ENCODE results near the gene TRAF3IP1. TPM values are rescaled to one million over a fixed set of nuclear protein-coding genes. Genes with fewer than 3 reads are reported as not detected.

Gene TRAF3IP1
- total and polyA plus RNA-seq, 9 donors, result 4.4 to 11.5 (median 8.3) TPM

DNA sequence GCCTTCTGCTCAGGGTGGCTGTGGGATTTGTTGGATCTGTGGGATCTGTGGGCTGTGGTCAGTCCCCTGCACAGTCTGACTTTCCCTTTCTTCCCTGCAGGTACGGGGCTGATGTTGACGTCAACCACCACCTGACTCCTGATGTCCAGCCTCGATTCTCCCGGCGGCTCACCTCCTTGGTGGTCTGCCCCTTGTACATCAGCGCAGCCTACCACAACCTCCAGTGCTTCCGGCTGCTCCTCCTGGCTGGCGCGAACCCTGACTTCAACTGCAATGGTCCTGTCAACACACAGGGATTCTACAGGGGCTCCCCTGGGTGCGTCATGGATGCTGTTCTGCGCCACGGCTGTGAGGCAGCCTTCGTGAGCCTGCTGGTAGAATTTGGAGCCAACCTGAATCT lies 123.9 kb downstream of the TRAF3IP1 start:
- Histone ChIP-seq H3K4me1 (ENCODE audit: control insufficient read depth, insufficient read depth, low read length) (peaks cover 15% of the 10 kb centered on the region), H3K9me3 (replicated peaks; ENCODE audit: control insufficient read depth, low read depth, low read length) (no peaks in the 10 kb centered on the region), H3K36me3 (ENCODE audit: control insufficient read depth, insufficient read depth, low read length) (peaks cover 62% of the 10 kb centered on the region), H3K27me3 (ENCODE audit: control insufficient read depth, insufficient read depth, low read length) (no peaks in the 10 kb centered on the region), H3K27ac (ENCODE audit: low read length) (no peak overlapping the region), H3K4me3 (ENCODE audit: low read length) (no peak overlapping the region)
- 90% methylated on average over 13 of the region's 13 CpGs for WGBS (ENCODE audit: insufficient coverage)
- no peak for DNase-seq

DNA sequence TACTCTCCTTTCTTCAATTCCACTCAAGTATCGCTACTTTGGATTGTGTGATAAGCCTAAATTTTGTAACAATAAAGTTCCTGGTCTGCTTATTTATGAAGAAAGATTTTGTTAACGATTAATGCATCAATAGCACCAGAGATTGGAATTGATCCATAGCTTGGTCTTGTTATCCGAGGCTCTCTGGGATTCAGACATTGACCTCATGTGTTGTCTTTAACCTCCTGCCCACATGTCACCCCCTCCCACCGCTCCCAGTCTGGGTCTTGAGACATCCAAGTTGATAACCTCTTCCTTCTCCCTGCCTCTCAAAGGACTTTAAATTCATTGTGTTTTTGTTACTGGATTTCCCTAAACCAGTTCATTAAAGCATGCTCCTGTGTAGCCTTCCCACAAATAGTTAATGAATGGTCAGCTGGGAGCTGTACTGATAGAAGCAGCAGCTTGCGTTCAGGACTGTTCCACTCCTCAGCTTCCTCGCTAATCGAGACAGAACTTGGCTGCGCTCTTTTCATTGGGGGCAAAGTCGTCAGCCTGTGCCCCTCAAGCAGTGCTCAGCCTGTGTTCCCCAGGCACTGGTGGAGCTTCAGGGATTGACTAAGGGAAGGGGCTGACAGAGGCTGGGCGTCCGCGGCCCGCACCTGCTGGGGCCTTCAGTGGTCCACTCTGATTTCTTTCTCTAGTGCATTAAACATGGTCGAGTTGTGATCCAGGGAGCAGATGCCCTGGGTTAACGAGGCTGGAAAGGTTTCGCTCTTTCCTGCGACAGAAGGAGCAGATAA lies 125.3 kb downstream of the TRAF3IP1 start:
- no peaks in the 10 kb centered on the region for H3K27me3 ChIP-seq (ENCODE audit: control insufficient read depth, insufficient read depth, low read length)
- WGBS (ENCODE audit: insufficient coverage), result 82% methylated on average over 10 of the region's 17 CpGs
- H3K9me3 ChIP-seq (replicated peaks; ENCODE audit: control insufficient read depth, low read depth, low read length), result no peaks in the 10 kb centered on the region
- no peak overlapping the region for H3K4me3 ChIP-seq (ENCODE audit: low read length)
- DNase-seq, result no peak
- H3K4me1 ChIP-seq (ENCODE audit: control insufficient read depth, insufficient read depth, low read length), result peaks cover 11% of the 10 kb centered on the region
- H3K27ac ChIP-seq (ENCODE audit: low read length), result no peak overlapping the region
- H3K36me3 ChIP-seq (ENCODE audit: control insufficient read depth, insufficient read depth, low read length), result peaks cover 63% of the 10 kb centered on the region

DNA sequence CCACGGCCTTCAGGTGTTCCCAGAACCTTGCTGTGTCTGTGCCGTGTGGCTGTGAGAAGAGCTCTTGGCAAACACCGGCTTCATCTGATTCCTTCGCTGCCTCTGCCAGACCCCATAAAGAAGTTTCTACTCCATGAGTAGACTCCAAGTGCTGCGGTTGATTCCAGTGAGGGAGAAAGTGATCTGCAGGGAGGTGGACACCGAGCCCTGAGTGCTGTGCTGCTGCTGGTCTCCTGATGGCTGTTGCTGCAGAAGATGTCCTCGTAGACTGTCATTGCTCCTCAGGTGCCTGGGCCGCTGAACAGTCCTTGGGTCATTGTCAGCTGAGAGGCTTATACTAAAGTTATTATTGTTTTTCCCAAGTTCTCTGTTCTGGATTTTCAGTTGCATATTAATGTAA lies 126.1 kb downstream of the TRAF3IP1 start:
- WGBS (ENCODE audit: insufficient coverage), result 88% methylated on average over 5 of the region's 8 CpGs

DNA sequence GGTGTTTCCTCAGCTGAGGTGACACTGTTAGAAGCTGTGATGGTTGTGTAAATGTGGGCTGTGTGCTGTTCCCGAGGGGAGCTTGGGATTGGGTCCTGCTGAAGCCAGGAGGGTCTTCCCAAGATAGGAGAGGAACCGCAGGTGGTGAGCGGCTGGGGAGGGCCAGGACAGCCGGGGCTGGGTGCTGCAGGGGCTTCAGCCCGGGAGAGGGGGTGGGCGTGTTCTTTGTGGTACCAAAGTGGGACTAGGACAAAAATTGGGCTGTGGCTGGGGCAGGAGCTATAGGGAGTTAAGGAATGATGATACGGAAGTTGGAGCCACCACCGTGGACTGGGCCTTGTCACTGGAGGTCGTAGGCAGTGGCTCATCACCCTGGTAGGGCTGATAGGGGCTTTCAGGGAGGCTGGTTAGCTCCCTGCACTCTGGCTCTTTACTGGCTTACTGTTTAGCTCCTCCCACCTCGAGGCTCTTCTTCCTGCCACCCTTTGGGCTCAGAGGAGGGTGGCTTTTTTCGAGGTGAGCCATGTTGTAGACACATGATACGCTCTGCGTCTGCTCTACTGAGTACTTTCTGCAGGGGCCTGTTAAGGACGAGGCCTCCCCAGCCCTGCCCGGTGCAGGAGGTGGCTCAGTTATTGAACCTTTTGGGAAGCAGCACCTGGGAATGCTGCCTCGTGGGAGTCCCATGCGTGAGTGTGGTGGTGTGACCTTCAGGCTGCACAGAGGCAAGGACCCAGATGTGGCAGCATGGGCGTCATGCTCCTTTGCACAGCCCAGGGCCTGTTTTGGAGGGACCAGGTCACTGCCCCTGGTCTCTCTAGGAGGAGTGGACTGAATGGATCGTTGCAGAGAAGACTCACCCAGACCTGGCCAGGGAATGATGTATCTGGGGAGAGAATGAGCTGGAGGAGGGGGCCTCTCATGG lies 128.0 kb downstream of the TRAF3IP1 start:
- Histone ChIP-seq H3K36me3 (ENCODE audit: control insufficient read depth, insufficient read depth, low read length) (peaks cover 80% of the 10 kb centered on the region), H3K9me3 (replicated peaks; ENCODE audit: control insufficient read depth, low read depth, low read length) (no peaks in the 10 kb centered on the region), H3K27me3 (ENCODE audit: control insufficient read depth, insufficient read depth, low read length) (no peaks in the 10 kb centered on the region), H3K4me1 (ENCODE audit: control insufficient read depth, insufficient read depth, low read length) (peaks cover 9% of the 10 kb centered on the region), H3K27ac (ENCODE audit: low read length) (no peak overlapping the region), H3K4me3 (ENCODE audit: low read length) (no peak overlapping the region)
- WGBS (ENCODE audit: insufficient coverage), result 76% methylated on average over 16 of the region's 19 CpGs
- no peak for DNase-seq

More for the DNA sequence above, 126.1 kb downstream of the TRAF3IP1 start:
- no peak for DNase-seq
- peaks cover 11% of the 10 kb centered on the region for H3K4me1 ChIP-seq (ENCODE audit: control insufficient read depth, insufficient read depth, low read length)
- H3K27me3 ChIP-seq (ENCODE audit: control insufficient read depth, insufficient read depth, low read length), result no peaks in the 10 kb centered on the region
- no peak overlapping the region for H3K4me3 ChIP-seq (ENCODE audit: low read length)
- H3K36me3 ChIP-seq (ENCODE audit: control insufficient read depth, insufficient read depth, low read length), result peaks cover 68% of the 10 kb centered on the region
- H3K9me3 ChIP-seq (replicated peaks; ENCODE audit: control insufficient read depth, low read depth, low read length), result no peaks in the 10 kb centered on the region
- H3K27ac ChIP-seq (ENCODE audit: low read length), result no peak overlapping the region

DNA sequence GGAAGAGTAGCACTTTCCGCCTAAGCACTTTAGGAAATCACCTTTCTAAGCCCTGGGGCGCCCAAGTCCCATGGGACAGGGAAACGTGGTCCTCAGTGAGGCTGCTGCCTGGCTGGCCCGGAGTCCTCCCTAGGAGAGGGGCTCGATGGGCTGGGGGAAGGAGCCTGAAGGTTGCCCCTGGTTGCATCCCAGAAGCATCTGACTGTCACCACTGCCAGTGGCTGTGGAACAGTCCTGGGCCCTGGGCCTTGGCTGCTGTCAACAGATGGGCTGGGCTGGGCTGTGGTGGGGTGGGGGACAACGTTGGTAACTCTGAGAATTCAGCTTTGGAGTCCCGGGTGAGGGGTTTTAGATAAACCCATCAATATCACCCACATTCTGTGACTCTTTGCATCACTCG lies 128.9 kb downstream of the TRAF3IP1 start:
- WGBS (ENCODE audit: insufficient coverage), result 83% methylated on average over 5 of the region's 8 CpGs

DNA sequence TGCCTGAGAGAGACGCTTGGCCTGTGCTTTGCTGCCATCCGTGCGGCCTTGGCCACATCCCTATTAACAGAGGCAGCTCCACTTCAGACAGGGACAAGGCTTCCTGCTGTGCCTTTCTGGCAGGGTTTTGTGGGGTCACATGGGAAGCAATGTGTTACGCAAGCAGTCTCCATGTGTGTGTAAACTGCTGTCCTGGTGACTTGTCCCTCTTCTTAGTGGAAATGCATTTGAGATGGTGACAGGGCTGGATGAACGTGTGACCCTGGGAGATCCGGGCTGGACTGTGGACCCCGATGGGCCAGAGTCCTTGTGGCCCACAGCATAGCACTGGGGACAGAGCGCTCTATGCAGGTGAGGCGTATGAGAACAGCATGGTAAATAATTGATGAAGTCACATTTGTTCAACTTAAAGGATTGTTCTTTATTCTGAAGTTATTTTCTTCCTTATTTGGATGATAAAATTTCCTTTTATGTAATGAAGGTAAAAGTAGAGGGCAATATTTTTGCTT lies 129.6 kb downstream of the TRAF3IP1 start:
- Histone ChIP-seq H3K4me1 (ENCODE audit: control insufficient read depth, insufficient read depth, low read length) (peaks cover 13% of the 10 kb centered on the region), H3K27me3 (ENCODE audit: control insufficient read depth, insufficient read depth, low read length) (no peaks in the 10 kb centered on the region), H3K36me3 (ENCODE audit: control insufficient read depth, insufficient read depth, low read length) (peaks cover 70% of the 10 kb centered on the region), H3K9me3 (replicated peaks; ENCODE audit: control insufficient read depth, low read depth, low read length) (no peaks in the 10 kb centered on the region), H3K27ac (ENCODE audit: low read length) (no peak overlapping the region), H3K4me3 (ENCODE audit: low read length) (no peak overlapping the region)
- WGBS (ENCODE audit: insufficient coverage), result 71% methylated on average over 2 of the region's 9 CpGs
- peak; percentile 54 for DNase-seq

More for the DNA sequence above, 128.9 kb downstream of the TRAF3IP1 start:
- Histone ChIP-seq H3K4me3 (ENCODE audit: low read length) (no peak overlapping the region), H3K4me1 (ENCODE audit: control insufficient read depth, insufficient read depth, low read length) (peaks cover 9% of the 10 kb centered on the region), H3K36me3 (ENCODE audit: control insufficient read depth, insufficient read depth, low read length) (peaks cover 75% of the 10 kb centered on the region), H3K9me3 (replicated peaks; ENCODE audit: control insufficient read depth, low read depth, low read length) (no peaks in the 10 kb centered on the region), H3K27me3 (ENCODE audit: control insufficient read depth, insufficient read depth, low read length) (no peaks in the 10 kb centered on the region), H3K27ac (ENCODE audit: low read length) (no peak overlapping the region)
- no peak for DNase-seq

DNA sequence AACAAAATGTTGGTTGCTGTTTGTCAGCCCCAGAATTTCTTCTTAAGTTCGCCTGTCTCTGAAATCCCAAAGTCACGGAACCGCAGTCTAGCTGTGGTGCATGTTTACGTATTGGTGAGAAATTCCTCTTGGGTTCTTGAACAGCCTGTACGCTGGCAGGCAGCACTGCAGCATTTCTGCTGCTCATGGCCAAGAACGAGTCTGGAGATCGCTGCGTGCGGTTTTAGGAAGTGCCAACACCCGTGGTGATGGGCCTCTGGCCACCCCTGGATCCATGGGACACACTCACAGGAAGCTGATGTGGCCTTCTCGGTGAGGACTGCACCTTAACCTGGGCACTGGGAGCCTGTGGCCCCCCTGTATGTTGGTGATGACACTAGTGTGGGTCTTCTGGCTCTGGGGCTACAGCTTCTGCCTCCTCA lies 130.1 kb downstream of the TRAF3IP1 start:
- H3K27me3 ChIP-seq (ENCODE audit: control insufficient read depth, insufficient read depth, low read length), result no peaks in the 10 kb centered on the region
- 85% methylated on average over 11 of the region's 11 CpGs for WGBS (ENCODE audit: insufficient coverage)
- peaks cover 65% of the 10 kb centered on the region for H3K36me3 ChIP-seq (ENCODE audit: control insufficient read depth, insufficient read depth, low read length)
- no peaks in the 10 kb centered on the region for H3K9me3 ChIP-seq (replicated peaks; ENCODE audit: control insufficient read depth, low read depth, low read length)
- no peak for DNase-seq
- no peak overlapping the region for H3K27ac ChIP-seq (ENCODE audit: low read length)
- peaks cover 13% of the 10 kb centered on the region for H3K4me1 ChIP-seq (ENCODE audit: control insufficient read depth, insufficient read depth, low read length)
- H3K4me3 ChIP-seq (ENCODE audit: low read length), result no peak overlapping the region

Other genes starting within 250 kb of the TRAF3IP1 start
- gene ESPNL, start 220.2 kb upstream of the TRAF3IP1 start, total RNA-seq, result 2.9 TPM
- 1 to 10 TPM in 5 of 8 donors, under 1 TPM in 3; 0.75 to 3.6 (median 1.5) TPM for gene ESPNL, start 220.2 kb upstream of the TRAF3IP1 start, polyA plus RNA-seq (ENCODE audit: insufficient read depth in 1 of 8, insufficient read length in 8 of 8, low replicate concordance in 1 of 8)
- gene KLHL30, start 181.8 kb upstream of the TRAF3IP1 start, total RNA-seq, result 16.2 TPM
- 10 to 100 TPM in 7 of 8 donors, 1 to 10 TPM in 1; 9.9 to 18.4 (median 13.3) TPM for gene KLHL30, start 181.8 kb upstream of the TRAF3IP1 start, polyA plus RNA-seq (ENCODE audit: insufficient read depth in 1 of 8, insufficient read length in 8 of 8, low replicate concordance in 1 of 8)
- 6.1 TPM for gene ERFE, start 161.5 kb upstream of the TRAF3IP1 start, total RNA-seq
- gene ERFE, start 161.5 kb upstream of the TRAF3IP1 start, polyA plus RNA-seq (ENCODE audit: insufficient read depth in 1 of 8, insufficient read length in 8 of 8, low replicate concordance in 1 of 8), result 10 to 100 TPM in 4 of 8 donors, 1 to 10 TPM in 4; 6.4 to 25.0 (median 10.7) TPM
- gene ILKAP, start 116.8 kb upstream of the TRAF3IP1 start, total RNA-seq, result 19.4 TPM
- 10 to 100 TPM; 30.9 to 43.8 (median 35.0) TPM for gene ILKAP, start 116.8 kb upstream of the TRAF3IP1 start, polyA plus RNA-seq (ENCODE audit: insufficient read depth in 1 of 8, insufficient read length in 8 of 8, low replicate concordance in 1 of 8)
- gene HES6, start 80.5 kb upstream of the TRAF3IP1 start, total RNA-seq, result 17.1 TPM
- 10 to 100 TPM; 17.6 to 25.9 (median 22.0) TPM for gene HES6, start 80.5 kb upstream of the TRAF3IP1 start, polyA plus RNA-seq (ENCODE audit: insufficient read depth in 1 of 8, insufficient read length in 8 of 8, low replicate concordance in 1 of 8)
- 3.1 TPM for gene PER2, start 31.9 kb upstream of the TRAF3IP1 start, total RNA-seq
- gene PER2, start 31.9 kb upstream of the TRAF3IP1 start, polyA plus RNA-seq (ENCODE audit: insufficient read depth in 1 of 8, insufficient read length in 8 of 8, low replicate concordance in 1 of 8), result 1 to 10 TPM; 2.8 to 6.5 (median 4.2) TPM
- gene ASB1, start 106.4 kb downstream of the TRAF3IP1 start, total RNA-seq, result 39.1 TPM
- gene ASB1, start 106.4 kb downstream of the TRAF3IP1 start, polyA plus RNA-seq (ENCODE audit: insufficient read depth in 1 of 8, insufficient read length in 8 of 8, low replicate concordance in 1 of 8), result 10 to 100 TPM; 40.6 to 48.4 (median 43.4) TPM

All from muscle of leg (tissue), 11 donors.